HG03025 (cell line): Measurements from ENCODE around the gene PARD3.

Source experiments
- ATAC-seq: cut with Tn5 transposase; IDR thresholded peaks from one replicate; pipeline ENCODE4 v1.9.1; 2021; ENCODE audit warnings: mild to moderate bottlenecking, moderate library complexity; ENCODE audit not compliant: unreplicated experiment, low FRiP score

Gene PARD3

DNA sequence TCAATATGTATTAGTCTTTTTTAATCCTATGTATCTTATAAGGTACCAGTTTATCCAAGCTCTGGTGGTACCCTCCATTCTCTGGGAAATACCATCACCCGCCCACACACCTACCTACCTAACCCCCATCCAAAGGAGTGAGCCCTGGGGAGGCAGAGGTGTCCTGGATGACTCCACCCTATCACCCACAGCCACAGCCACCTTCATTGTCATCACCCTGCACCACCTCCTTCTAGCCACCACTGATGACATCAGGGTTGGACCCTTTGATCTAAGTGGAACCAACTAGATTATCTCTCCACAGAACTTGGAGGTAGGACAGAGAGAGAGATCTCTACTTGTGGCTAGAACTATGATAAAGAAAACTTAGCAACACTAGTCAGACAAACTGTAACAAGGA, 259.4 kb downstream of the PARD3 start:
- ATAC-seq, result no peak

DNA sequence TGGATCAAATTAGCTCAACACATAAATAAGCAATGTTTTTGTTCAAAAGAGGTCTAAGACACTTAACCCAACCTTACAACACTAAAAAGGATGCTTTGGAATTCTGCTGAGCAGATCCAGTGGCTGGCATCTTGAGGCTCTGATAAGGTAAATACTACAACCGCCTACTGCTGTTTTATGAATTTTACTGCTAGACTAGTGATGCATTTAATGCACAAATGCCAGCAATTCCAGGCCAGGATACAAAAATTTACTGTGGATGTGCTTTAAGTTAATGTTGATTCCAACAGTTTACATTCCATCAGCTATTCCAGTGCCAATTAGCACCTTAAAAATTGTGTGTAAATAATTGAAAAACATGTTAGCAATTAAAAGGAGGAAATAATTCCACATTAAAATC, 261.3 kb downstream of the PARD3 start:
- no peak for ATAC-seq

DNA sequence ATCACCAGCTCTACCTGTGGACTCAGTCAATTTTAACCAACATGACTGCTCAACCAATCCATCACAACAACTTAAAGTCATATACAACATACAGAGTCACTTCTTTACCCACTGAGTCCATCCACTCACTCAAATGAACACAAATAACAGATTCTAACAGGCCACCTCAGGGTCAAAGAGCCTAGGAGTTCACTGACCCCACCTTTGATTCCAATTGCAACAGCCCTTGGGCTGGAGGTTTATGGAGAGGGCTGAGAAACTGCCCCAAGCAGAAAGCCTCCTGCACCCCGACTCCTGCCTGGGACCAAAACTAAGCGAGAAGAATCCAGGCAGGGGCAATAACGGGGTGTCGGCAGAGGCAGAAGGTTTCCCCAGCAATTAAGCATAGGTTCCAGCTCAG, 263.8 kb downstream of the PARD3 start:
- no peak for ATAC-seq

- no peak for ATAC-seq
Measured at GRCh38 chr10:34549953-34550352, 265.1 kb downstream of the PARD3 start.

- no peak for ATAC-seq
Measured at GRCh38 chr10:34549001-34549400, 266.1 kb downstream of the PARD3 start.

DNA sequence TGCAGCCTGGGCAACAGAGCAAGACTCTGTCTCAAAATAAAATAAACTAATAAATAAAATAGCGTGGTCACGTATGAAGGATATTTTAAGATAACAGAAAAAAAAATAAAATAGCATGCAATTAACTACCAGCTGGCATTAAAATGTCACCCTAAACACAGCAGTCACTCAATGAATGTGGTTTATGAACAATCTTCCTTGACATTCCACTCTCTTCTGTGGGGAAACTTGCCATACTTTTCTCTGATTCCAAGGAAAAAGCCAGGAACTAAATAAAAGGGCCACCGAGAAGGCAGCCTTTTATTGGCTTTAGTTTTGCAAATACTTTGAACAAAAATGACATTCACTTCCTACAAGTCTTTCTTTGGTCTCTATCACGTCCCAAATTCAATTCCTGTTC, 266.6 kb downstream of the PARD3 start:
- no peak for ATAC-seq

DNA sequence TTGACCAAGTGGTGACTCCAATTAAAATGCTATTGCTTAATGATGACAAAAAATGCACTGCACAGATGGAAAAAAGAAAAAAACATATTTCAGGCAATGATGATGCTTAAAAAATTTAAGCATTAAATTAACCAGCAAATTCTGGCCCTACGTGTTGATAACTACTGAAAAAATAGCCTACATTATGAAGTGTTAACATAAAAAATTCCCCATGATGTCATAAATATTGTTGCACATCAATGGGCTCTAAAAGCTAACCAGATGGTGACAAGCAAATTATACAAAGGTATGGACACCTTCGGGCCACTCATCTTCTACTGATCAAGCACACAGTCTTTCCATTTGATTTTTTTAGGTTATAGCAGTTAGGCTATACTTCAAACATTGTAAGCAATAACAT, 267.4 kb downstream of the PARD3 start:
- ATAC-seq, result no peak

GRCh38 chr10:34547291-34547690, 267.8 kb downstream of the PARD3 start:
- no peak for ATAC-seq

DNA sequence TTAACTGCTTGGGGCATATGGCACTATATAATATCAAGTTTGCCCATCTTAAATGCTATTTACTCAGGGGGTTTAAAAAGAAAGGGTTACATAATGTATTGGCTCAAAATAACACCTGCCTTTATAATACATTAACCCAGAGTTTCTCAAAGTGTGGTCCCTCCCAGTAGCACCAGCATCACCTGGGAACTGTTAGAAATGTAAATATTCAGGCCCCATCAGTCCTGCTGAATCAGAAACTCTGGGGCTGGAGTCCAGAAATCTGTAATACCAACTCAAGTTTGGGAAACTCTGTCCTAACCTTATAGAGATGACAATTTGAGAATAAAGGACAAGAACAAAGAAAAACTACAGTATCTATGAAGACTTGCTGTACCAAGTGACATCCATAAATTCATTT, 270.7 kb downstream of the PARD3 start:
- ATAC-seq, result no peak

DNA sequence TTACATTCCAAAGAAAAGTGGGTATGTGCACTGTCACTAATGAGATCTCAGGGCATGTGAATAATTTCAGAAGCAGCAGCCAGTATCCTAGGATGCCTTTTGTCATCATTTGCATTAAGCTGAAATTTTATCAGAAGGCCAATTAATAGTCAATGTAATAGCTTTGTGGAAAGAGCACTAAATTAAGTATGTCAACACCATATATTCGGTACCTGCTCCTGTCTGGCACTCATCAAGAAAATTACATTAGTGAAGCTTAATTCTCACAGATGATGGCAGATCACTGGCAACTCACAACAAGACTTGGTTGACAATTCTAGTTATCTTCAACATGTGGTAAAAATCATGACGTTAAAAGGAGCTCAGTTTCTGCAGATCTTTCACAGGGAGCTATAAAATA, 271.4 kb downstream of the PARD3 start:
- ATAC-seq, result no peak

DNA sequence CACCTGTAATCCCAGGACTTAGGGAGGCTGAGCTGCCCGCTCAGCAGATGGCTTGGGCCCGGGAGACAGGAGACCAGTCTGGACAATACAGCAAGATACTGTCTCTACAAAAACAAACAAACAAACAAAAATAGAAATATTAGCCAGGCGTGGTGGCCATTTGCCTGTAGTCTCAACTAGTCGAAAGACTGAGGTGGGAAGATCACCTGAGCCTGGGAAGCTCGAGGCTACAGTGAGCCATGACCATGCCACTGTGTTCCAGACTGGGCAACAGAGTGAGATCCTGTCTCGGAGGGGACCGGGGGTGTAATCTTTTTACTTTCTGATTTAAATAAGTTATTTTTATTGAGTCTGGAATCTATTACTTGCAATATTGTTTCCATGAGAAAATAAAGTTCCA, 274.6 kb downstream of the PARD3 start:
- ATAC-seq, result no peak

GRCh38 chr10:34539533-34540315, 275.4 kb downstream of the PARD3 start:
- no peak for ATAC-seq

DNA sequence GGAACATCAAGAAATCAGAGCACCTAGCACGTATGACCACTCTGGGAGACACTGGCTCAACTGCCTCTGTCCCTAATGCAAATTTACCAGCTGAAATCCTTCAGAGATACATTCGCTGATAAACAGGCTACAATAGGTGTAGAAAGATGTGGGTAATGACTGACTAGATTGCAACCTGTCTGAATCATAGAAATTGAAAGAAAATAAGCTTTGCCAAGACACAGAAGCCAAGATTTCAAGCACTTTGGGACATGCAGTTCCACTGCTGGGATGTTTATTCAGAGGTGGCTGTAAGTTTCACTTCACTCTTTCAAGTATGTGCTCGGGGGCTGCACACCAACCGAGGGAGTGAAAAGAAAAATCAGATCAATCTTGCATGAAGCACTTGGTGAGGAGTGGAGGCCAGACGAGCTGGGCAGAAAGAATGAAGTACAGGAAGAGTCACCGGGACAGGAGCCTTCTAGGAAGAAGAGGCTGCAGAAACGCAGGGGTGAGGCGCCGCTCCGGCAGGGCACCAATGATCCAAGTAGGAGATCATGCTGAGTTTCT, 276.7 kb downstream of the PARD3 start:
- ATAC-seq, result no peak

DNA sequence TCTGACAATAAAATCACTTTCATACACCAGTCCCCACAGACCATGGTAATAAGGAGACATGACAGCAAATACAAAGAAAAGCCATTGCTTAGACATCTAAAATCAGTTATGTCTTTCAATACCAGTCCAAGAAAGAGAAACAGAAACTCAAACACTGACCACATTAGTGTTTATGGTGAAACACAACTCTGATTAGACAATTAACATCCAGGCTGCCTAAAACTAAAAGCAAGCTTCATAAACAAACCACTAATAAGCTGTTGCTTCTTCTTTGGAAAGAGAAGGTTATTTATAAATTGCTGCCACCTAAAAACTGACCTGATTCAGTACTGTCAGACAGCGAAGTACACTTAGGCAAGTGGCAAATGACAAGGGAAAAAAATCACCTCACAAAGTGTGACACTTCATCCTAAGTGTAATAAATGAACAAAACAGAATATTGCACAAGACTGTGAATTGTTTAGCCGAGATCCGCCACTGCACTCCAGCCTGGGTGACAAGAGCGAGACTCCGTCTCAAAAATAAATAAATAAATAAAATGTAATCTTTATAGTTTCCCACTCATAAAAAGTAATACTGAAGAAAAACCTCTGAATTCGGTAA, 277.4 kb downstream of the PARD3 start:
- ATAC-seq, result peak; percentile 90

DNA sequence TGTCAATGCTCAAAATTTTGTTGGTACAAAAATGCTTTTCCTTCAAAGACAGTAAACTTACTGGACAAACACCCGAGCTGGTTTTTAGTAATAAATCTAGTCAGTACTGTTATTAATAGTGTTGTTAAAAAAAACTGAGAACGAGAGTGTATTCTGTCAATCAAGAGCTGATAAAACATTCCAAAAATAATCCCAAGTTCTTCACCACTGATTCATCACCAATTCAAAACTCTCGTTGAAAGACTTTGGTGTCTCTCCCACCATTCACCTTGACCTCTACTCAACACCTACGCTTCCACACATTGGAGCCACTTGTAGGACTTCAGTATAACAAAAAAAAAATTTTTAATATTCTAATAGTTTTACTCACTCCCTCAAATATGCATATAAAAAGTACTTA, 279.2 kb downstream of the PARD3 start:
- ATAC-seq, result no peak

DNA sequence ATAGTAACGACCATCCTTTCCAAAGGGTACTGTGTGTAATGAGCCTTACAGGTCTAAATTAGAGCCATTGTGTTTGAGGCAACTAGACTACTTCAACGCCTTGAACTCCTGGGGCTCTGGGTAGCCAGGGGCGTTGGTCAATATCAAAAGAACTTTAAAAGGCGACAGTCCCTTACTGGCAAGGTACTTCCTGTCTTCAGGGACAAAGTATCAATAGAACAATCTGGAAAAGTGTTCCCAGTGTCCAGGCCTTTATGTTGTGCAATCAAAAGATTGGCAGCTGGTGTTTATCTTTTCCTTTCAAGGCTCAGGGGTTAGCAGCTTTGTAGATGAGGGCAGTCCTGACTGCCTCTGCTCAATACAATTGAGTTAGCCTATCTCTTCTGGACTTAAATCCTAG, 284.3 kb downstream of the PARD3 start:
- no peak for ATAC-seq

DNA sequence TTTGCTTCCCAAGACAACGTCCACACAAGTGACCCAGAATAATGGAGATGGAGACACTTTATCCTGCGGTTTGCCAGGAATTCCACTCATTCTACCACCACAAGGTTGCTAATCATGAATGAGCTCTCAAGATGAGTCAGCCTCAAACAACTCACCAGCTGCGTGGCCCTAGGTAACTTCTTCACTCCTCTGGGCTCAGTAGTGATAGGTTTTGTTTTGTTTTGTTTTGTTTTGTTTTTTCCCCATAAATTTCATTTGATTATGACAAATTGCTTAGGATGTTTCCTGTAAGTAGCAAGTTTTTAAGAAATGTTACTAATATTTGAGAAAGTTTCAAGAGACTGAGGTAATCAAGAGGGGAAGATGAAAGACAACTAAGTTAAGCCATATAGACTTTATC, 286.8 kb downstream of the PARD3 start:
- ATAC-seq, result no peak

DNA sequence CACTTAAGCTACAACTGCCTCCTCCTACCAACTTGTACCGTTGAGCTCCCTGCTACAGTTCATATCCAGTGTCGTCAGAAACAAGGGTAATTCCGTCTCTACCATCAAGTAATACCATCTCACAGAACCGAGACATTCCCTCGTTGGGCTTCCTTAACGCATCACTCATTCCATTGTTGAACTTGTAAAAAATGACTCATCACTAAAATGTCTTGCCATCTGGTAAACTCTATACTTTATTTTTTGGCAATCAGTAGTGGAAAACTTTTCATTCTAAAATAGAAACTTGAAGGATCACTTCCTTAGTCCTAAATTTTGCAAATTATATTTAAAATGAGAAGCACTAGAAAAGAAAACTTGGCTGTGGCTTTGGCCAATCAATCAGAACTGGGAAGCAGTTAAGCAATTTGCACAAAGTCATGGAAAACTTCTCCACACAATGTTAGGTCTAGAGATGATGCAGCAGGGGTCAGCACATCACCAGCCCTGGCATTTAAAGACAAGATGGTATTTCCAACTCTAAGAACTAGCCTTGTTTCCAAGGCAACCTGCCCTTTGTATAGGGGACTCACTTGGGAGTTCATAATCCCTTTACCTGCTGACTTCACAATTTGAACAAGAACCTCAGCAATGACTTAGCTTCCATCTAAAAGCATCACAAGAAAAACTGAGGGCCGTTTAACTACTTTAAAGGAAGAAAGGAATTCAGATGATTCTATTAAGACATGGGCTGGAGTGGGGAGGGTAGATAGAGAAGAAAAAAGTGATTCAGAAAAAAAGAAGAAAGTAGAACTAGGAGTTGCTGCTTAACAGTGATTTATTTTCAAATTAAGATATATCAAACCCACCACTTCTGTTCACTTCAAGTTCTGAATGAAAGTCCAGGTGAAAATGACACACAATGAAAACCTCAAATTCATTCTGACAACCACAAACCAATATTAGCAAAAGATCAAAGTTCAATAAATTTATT, 288.1 kb downstream of the PARD3 start:
- ATAC-seq, result no peak

- ATAC-seq, result no peak
Measured at GRCh38 chr10:34526186-34526585, 288.9 kb downstream of the PARD3 start.

DNA sequence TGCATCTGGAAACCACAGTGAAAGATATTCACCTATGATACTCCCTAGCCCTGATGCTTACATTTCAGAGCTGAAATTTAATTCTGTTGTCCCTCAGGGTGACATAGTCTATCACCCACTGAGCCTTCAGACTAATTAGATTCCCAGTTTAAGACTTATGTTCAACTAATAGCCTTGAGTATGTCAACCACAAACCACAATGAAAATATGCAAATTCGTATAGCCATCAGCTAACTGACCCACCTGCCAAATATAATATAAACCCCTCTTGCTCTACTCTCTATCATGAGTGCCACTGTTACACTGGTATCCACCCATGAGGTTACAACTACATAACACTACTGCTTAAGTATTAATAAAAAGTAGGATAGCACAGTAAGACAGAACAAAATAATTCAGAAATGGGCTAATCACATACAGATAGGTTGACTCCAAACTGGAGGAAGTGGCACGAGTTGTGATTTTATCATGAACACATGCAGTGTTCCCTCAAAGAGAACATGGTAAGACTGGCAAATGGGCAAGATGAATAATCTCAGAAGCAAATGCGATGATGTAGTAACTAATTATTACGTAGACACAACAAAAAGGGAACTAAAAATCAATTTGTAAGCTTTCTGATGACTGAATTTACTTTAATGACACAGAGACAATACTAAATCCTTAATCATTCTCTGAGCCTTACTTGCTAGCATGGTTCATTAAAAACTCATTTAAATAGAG, 290.6 kb downstream of the PARD3 start:
- ATAC-seq, result no peak
